Fibroblast of gingiva (primary cell): ENCODE data around the gene HJURP.

Experiments used
- DNase-seq: peaks from one replicate; pipeline ENCODE4 v3.0.0-alpha.2; 2011; ENCODE audit warnings: low read depth

Gene HJURP

GRCh38 chr2:233814056-233814835 is 40.1 kb downstream of the HJURP start:
- DNase-seq, result no peak

GRCh38 chr2:233813236-233814055 is 40.9 kb downstream of the HJURP start:
- DNase-seq, result no peak

- DNase-seq, result no peak
Observed at GRCh38 chr2:233811732-233812131, 42.6 kb downstream of the HJURP start.

GRCh38 chr2:233811087-233811486 is 43.2 kb downstream of the HJURP start:
- no peak for DNase-seq

GRCh38 chr2:233810385-233810784 is 44.0 kb downstream of the HJURP start:
- no peak for DNase-seq

- no peak for DNase-seq
Observed at GRCh38 chr2:233807966-233808935, 46.1 kb downstream of the HJURP start.

- DNase-seq, result no peak
Observed at GRCh38 chr2:233807215-233807865, 47.0 kb downstream of the HJURP start.

GRCh38 chr2:233803994-233804393 is 50.3 kb downstream of the HJURP start:
- no peak for DNase-seq

GRCh38 chr2:233803292-233803911 is 50.9 kb downstream of the HJURP start:
- DNase-seq, result no peak

- DNase-seq, result no peak
Observed at GRCh38 chr2:233802132-233802815, 52.1 kb downstream of the HJURP start.

- DNase-seq, result no peak
Observed at GRCh38 chr2:233801357-233802131, 52.8 kb downstream of the HJURP start.

GRCh38 chr2:233800208-233800607 is 54.1 kb downstream of the HJURP start:
- DNase-seq, result no peak

GRCh38 chr2:233799716-233800115 is 54.6 kb downstream of the HJURP start:
- DNase-seq, result no peak

GRCh38 chr2:233799087-233799665 is 55.2 kb downstream of the HJURP start:
- DNase-seq, result no peak

GRCh38 chr2:233798335-233799086 is 55.8 kb downstream of the HJURP start:
- no peak for DNase-seq

GRCh38 chr2:233796254-233796653 is 58.1 kb downstream of the HJURP start:
- DNase-seq, result no peak

GRCh38 chr2:233795735-233796171 is 58.6 kb downstream of the HJURP start:
- DNase-seq, result no peak

GRCh38 chr2:233794128-233794658 is 60.1 kb downstream of the HJURP start:
- no peak for DNase-seq
